HG03097 (cell line): ENCODE data around the gene SCAPER.
"Not testable (repeated sequence)": the region's sequence is repeated elsewhere in the genome, so short reads cannot be mapped to it uniquely, and the experiment has no call there.

Source experiments
- ATAC-seq: cut with Tn5 transposase; IDR thresholded peaks from one replicate; pipeline ENCODE4 v1.9.1; 2021; ENCODE audit not compliant: unreplicated experiment, low FRiP score

The SCAPER gene

DNA sequence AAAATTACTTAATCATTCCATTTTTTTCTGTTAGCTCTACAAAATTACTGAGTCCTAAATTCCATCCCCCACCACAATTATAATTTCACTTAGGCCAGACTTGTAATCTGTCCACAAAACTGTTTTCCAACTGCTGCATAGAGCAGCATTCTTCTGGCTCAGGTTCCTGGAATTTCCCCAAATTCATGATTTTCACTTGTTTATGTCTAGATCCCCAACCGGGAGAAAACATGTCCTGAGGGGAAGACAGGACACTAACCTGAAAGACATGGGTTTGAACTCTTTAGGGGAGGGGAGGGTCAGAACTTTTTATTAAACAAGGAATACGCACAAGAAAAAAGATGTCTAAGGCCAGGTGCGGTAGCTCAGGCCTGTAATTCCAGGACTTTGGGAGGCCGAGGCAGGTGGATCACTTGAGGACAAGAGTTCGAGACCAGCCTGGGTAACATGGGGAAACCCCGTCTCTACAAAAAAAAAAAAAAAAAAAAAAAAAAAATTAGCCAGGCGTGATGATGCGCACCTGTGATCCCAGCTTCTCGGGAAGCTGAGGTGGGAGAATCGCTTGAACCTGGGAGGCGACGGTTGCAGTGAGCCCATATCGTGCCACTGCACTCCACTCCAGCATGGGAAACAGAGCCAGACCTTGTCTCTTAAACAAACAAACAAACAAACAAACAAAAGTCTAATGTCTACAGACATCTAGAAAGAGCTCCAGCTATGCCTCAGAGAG lies 595.4 kb downstream of the SCAPER start:
- no peak for ATAC-seq

DNA sequence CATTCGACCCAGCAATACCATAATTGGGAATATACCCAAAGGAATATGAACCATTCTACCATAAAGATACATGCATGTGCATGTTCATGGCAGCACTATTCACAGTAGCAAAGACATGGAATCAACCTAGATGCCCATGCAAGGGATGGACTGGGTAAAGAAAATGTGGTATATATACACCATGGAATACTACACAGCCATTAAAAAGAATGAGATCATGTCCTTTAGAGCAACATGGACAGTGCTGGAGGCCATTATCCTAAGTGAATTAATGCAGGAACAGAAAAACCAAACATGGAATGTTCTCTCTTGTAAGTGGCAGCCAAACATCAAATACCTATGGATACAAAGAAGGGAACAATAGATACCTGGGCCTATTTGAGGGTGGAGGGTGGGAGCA lies 601.2 kb downstream of the SCAPER start:
- no peak for ATAC-seq

DNA sequence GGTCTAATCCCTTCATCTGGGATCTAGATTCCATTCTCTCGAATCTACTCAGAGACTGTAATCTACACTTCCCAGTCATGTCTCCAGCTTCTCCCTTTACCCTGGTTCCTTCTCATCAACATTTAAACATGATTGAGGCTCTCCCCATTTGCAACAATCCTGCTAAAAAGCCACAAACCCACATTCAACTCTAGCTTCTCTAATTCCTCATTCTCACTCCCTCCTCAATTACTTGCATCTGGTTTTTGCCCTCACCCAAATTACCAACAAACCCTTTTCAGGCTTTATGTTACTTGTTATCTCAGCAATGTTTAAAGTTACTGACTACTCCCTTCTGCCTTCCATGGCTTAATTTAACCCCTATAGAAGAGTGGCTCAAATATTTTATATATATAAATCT lies 605.4 kb downstream of the SCAPER start:
- no peak for ATAC-seq

DNA sequence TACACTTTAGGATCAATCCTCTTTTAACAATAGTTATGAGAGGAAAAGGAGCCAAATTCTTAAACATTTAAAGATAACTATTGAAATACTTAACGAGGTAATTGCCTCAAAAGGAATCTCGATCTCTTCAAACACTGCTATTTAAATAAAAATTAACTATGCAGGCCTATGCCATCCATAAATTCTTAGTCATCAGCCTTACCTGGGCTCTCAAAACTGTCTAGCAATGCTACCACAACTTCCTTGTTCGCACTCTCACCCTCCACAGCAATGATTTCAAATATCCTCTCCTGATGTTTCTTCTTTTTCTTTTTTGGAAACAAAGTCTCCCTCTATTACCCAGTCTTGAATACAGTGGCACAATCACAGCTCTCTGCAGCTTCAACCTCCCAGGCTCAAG lies 606.2 kb downstream of the SCAPER start:
- no peak for ATAC-seq

DNA sequence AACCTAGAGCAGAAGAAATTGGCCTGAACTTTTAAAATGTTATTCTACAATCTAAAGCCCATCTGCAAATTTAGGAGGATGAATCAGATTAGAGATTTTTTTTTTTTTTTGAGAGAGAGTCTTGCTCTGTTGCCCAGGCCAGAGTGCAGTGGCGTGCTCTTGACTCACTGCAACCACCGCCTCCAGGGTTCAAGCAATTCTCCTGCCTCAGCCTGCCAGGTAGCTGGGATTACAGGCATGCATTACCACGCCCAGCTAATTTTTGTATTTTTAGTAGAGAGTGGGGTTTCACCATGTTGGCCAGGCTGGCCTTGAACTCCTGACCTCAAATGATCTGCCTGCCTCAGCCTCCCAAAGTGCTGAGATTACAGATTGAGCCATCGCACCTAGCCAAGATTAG lies 607.2 kb downstream of the SCAPER start:
- ATAC-seq: not testable (repeated sequence)
